H1 (cell line): ENCODE results near the gene CYP51A1. TPM values are rescaled to one million over a fixed set of nuclear protein-coding genes. Genes with fewer than 3 reads are reported as not detected.

Experiments
- polyA plus RNA-seq, 7 experiments: library from polyadenylated mRNA; depleted of rRNA in 3 of 7; stranded (reverse) in 5 of 7; unstranded in 2 of 7; fragments of >200 nt in 5 of 7; fragments of 200-250 nt in 2 of 7; gene quantifications; 1 replicate in 5 of 7; 2 replicates in 1 of 7; 4 replicates in 1 of 7; pipeline versions ENCODE4 v1.2.1 to v1.2.3, GENCODE V29; 2011 to 2013; ENCODE audit warnings: missing spikeins in 2 of 7, mixed read lengths in 2 of 7
- total RNA-seq: library from RNA; stranded (reverse); fragmentation: NEBNext Ultra II Directional; extraction: Animal tissue kit (Norgen Biotek cat#: 25700); gene quantifications from 2 replicates; pipeline ENCODE4 v1.2.1, GENCODE V29; 2021

CYP51A1 gene
- total and polyA plus RNA-seq, 2 of the 8 experiments (the other 6 are each of a cell fraction or from before 2014, with no cell fraction given), result 9.8 to 111 TPM

Other genes with a start within 250 kb of the CYP51A1 start
- gene AKAP9, start 193.6 kb downstream of the CYP51A1 start, total RNA-seq, result 25.2 and 26.3 TPM in 2 replicates
- gene AKAP9, start 193.6 kb downstream of the CYP51A1 start, polyA plus RNA-seq (2011; rRNA removed), result 2.9 and 6.2 TPM in 2 replicates
- not detected in 2 replicates for gene LRRD1, start 44.7 kb upstream of the CYP51A1 start, total RNA-seq
- gene LRRD1, start 44.7 kb upstream of the CYP51A1 start, polyA plus RNA-seq (2011; rRNA removed), result not detected in 2 replicates
- gene KRIT1, start 111.4 kb upstream of the CYP51A1 start, total RNA-seq, result 28.7 and 28.8 TPM in 2 replicates
- gene KRIT1, start 111.4 kb upstream of the CYP51A1 start, polyA plus RNA-seq (2011; rRNA removed), result 11.9 and 14.3 TPM in 2 replicates
- 43.0 and 43.8 TPM in 2 replicates for gene ANKIB1, start 111.5 kb upstream of the CYP51A1 start, total RNA-seq
- 12.5 and 19.2 TPM in 2 replicates for gene ANKIB1, start 111.5 kb upstream of the CYP51A1 start, polyA plus RNA-seq (2011; rRNA removed)